Measurements from ENCODE around the gene FNIP2. TPM values are rescaled to one million over a fixed set of nuclear protein-coding genes. Genes with fewer than 3 reads are reported as not detected.

Gene FNIP2
- total and polyA plus RNA-seq, 10 donors: 2.4 to 59.1 (median 36.7) TPM

- WGBS, 5 donors: 86 to 94% (median 91%) methylated on average over 5 of the region's 5 CpGs
- Histone ChIP-seq H3K36me3 (peaks cover 0 to 61% (median 0%) of the 10 kb centered on the region in 6 donors), H3K9me3 (no peaks in the 10 kb centered on the region), H3K4me1 (no peaks in the 10 kb centered on the region), H3K27me3 (replicated peaks in 1 of 7) (no peaks in the 10 kb centered on the region), H3K4me3 (no peak overlapping the region), H3K27ac (no peak overlapping the region)
- DNase-seq: no peak
- no peak for TF ChIP-seq POLR2AphosphoS5 (IDR thresholded peaks at IDR 0.05)
- intact Hi-C loops (cut with DNase I; ENCODE audit: low total_unique reads): no loop called here
These were observed 64.8 kb downstream of the FNIP2 start for GRCh38 chr4:158833602-158834001.

DNA sequence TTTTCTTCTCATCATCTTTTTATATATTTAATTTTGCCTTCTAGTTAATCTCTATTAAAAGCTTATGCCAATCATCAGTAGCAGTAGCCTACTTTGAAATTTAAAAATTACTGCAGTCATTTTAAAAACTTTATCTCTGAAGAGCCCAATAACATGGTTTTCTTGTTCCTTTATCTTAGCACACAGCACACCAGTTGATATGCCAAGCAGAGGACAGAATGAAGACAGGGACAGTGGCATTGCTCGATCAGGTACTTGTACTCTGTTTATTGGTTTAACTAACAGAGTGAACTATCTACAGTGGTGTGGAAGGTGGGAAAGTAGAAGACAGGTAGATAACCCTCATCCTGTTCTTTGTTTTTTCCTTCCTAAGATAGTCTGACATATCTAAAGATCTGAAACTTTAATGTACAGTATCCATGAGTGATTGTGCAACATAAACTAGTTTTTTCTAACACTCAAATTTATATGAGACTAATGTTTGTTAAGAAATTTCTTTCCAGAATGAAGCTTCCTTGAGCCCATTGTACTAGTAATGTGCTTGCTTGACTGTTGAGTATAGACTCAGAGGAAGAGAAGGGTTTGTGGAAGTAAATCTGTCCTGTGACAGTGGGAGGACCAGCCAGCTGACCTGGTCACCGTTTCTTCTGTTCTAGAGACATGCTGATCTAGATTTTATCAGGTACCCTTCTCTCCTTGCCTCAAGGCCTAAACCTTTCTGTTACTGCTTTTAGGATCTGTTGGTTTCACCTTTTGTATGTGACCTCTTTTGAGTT is 66.6 kb downstream of the FNIP2 start:
- intact Hi-C loops (cut with DNase I; ENCODE audit: low total_unique reads): no loop called here
- H3K4me3 ChIP-seq: no peak overlapping the region
- 78 to 93% (median 85%) methylated on average over 2 of the region's 2 CpGs for WGBS, 5 donors
- no peaks in the 10 kb centered on the region for H3K4me1 ChIP-seq
- DNase-seq: no peak
- H3K9me3 ChIP-seq: no peaks in the 10 kb centered on the region
- H3K27me3 ChIP-seq (replicated peaks in 1 of 7): no peaks in the 10 kb centered on the region
- no peak for TF ChIP-seq CTCF (IDR thresholded peaks at IDR 0.05 in 8 of 11, conservative IDR thresholded peaks at IDR 0.05 in 3 of 11)
- no peak overlapping the region for H3K27ac ChIP-seq
- H3K36me3 ChIP-seq: peaks cover 0 to 63% (median 1%) of the 10 kb centered on the region in 6 donors

GRCh38 chr4:158836002-158836369 is 67.2 kb downstream of the FNIP2 start:
- intact Hi-C loops (cut with DNase I; ENCODE audit: low total_unique reads): no loop called here
- 75 to 94% (median 89%) methylated on average over 1 of the region's 1 CpG for WGBS, 5 donors
- peaks cover 0 to 65% (median 2%) of the 10 kb centered on the region in 6 donors for H3K36me3 ChIP-seq
- no peak for DNase-seq
- H3K4me1 ChIP-seq: no peaks in the 10 kb centered on the region
- no peaks in the 10 kb centered on the region for H3K27me3 ChIP-seq (replicated peaks in 1 of 7)
- H3K27ac ChIP-seq: no peak overlapping the region
- TF ChIP-seq POLR2A (IDR thresholded peaks at IDR 0.05) (no peak), POLR2AphosphoS5 (IDR thresholded peaks at IDR 0.05) (no peak), CTCF (IDR thresholded peaks at IDR 0.05 in 8 of 11, conservative IDR thresholded peaks at IDR 0.05 in 3 of 11) (no peak)
- no peaks in the 10 kb centered on the region for H3K9me3 ChIP-seq
- H3K4me3 ChIP-seq: no peak overlapping the region

DNA sequence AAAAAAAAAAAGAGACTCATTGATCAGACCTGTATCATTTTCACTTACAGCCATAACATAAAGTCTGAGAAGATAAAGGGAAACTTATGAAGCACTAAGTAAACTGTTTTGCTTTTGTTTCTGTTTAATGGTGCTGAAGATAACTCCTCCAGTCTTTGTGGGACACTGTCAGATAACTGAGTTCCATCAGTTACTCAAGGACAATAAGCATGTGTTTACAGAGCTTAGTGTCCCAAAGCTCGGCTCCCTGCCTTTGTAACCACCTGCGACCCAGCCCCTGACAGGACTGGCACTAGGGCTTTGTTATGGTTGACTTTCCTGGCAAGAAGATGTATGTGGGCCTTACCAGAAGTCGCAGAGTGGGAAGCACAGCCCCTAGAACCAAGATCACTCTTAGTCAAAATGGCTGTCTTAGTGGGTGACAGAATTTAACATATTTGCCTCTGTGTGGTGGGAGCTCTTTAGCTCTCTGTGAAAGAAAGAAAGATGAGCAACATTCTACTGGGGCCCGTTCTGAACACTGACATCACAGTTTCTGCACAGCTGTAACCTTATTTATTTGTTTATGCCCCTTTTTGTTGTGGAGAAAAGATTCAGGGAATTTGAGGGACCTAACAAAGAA is 68.1 kb downstream of the FNIP2 start:
- Histone ChIP-seq H3K36me3 (peaks cover 0 to 68% (median 2%) of the 10 kb centered on the region in 6 donors), H3K27me3 (replicated peaks in 1 of 7) (no peaks in the 10 kb centered on the region), H3K4me1 (no peaks in the 10 kb centered on the region), H3K9me3 (no peaks in the 10 kb centered on the region), H3K4me3 (no peak overlapping the region), H3K27ac (no peak overlapping the region)
- no peak for TF ChIP-seq CTCF (IDR thresholded peaks at IDR 0.05 in 8 of 11, conservative IDR thresholded peaks at IDR 0.05 in 3 of 11)
- no peak for TF ChIP-seq POLR2A (IDR thresholded peaks at IDR 0.05)
- no peak for TF ChIP-seq POLR2AphosphoS5 (IDR thresholded peaks at IDR 0.05)
- intact Hi-C loops (cut with DNase I; ENCODE audit: low total_unique reads): no loop called here
- 86 to 95% (median 92%) methylated on average over 4 of the region's 4 CpGs for WGBS, 5 donors
- no peak for DNase-seq
